ENCODE data around the gene KIF21B.

Gene KIF21B

DNA sequence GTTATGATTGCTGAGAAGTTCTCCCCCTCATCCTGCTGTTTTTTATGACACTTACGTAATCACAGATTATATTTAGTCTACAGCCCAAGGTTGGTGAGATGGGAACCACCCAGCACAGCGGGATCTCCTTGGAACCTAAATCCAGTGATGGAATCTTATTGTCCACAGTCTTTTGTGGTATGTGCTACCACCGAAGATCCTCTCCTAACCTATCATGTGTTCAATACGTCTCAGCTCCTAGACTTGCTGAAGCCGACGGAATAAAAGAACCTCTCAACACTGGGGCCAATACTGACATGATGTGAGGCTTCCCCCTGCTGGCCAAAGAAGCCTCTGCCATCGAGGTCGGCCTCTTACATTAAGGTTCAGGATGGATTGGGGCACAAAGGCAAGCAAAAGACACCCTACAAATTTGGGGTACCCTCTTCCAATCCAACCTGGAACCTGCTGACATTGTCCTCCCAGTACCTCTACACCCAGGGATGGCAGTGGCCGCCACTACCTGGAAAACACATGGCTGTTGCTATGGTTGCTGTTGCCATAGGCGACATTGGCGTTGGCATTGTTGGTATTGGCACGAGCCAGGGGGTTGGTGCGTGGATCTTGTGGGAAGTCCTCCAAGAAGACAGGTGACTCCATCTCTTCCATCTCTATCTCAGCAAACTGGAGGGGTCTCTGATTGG is 19.4 kb upstream of the KIF21B start:
- no peaks in the 10 kb centered on the region for H3K9me3 Mint-ChIP-seq
- no peaks in the 10 kb centered on the region for H3K4me1 Mint-ChIP-seq
- no peak overlapping the region for H3K4me3 Mint-ChIP-seq
- TF ChIP-seq, protein P1, sequence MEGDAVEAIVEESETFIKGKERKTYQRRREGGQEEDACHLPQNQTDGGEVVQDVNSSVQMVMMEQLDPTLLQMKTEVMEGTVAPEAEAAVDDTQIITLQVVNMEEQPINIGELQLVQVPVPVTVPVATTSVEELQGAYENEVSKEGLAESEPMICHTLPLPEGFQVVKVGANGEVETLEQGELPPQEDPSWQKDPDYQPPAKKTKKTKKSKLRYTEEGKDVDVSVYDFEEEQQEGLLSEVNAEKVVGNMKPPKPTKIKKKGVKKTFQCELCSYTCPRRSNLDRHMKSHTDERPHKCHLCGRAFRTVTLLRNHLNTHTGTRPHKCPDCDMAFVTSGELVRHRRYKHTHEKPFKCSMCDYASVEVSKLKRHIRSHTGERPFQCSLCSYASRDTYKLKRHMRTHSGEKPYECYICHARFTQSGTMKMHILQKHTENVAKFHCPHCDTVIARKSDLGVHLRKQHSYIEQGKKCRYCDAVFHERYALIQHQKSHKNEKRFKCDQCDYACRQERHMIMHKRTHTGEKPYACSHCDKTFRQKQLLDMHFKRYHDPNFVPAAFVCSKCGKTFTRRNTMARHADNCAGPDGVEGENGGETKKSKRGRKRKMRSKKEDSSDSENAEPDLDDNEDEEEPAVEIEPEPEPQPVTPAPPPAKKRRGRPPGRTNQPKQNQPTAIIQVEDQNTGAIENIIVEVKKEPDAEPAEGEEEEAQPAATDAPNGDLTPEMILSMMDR (IDR thresholded peaks at IDR 0.05): peak; percentile 79
- no peak overlapping the region for H3K27ac Mint-ChIP-seq
- peaks cover 10% of the 10 kb centered on the region for H3K27me3 Mint-ChIP-seq (ENCODE audit: low read depth, poor library complexity)
- H3K36me3 Mint-ChIP-seq (ENCODE audit: low read depth): no peaks in the 10 kb centered on the region
- peak; percentile 59 for DNase-seq

DNA sequence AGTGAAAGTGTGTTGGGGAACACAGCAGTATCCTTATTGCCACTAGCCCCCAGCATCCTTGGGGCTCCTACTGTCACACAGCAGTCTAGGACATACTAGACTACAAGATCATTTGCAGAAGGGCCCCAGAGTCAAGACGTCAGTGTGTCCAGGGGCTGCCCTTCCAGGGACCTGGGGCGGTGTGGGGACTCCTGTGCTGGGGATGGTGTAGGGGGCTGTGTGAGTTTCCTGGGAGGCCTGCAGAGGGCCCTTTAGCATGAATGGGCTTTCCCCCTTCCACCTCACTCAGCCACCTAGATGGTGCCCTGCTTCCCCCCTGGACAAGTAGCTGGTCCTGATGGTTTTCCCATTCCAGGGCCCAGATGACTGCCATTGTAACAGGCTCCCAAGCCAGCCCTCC is 17.5 kb upstream of the KIF21B start:
- Mint-ChIP-seq H3K9me3 (no peaks in the 10 kb centered on the region), H3K4me1 (no peaks in the 10 kb centered on the region), H3K36me3 (ENCODE audit: low read depth) (no peaks in the 10 kb centered on the region), H3K27ac (no peak overlapping the region), H3K4me3 (no peak overlapping the region), H3K27me3 (ENCODE audit: low read depth, poor library complexity) (peaks cover 4% of the 10 kb centered on the region)
- DNase-seq: no peak
- TF ChIP-seq, protein P1 (IDR thresholded peaks at IDR 0.05): no peak

DNA sequence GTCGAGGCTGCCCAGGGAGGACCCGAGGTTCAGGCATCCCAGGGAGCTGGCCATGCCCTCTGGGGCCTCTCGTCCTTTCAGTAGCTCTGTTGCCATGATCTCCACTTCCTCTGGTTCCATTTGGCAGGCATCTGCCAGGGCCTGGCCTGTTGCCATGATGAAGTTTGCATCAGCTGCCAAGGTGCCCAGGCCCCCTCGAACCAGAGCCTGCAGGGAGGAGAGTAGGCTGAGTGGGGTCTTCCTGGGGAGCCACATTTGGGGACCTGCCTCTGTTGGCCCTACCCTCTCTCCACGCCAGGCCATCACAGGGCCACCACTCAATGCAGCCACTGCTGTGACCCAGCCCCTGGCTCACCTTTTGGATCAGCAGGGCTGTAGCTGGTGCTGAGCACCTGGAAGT is 16.4 kb upstream of the KIF21B start:
- Mint-ChIP-seq H3K27ac (no peak overlapping the region), H3K4me3 (no peak overlapping the region), H3K36me3 (ENCODE audit: low read depth) (no peaks in the 10 kb centered on the region), H3K9me3 (no peaks in the 10 kb centered on the region), H3K27me3 (ENCODE audit: low read depth, poor library complexity) (peaks cover 5% of the 10 kb centered on the region), H3K4me1 (no peaks in the 10 kb centered on the region)
- no peak for DNase-seq
- TF ChIP-seq, protein P1 (IDR thresholded peaks at IDR 0.05): no peak

DNA sequence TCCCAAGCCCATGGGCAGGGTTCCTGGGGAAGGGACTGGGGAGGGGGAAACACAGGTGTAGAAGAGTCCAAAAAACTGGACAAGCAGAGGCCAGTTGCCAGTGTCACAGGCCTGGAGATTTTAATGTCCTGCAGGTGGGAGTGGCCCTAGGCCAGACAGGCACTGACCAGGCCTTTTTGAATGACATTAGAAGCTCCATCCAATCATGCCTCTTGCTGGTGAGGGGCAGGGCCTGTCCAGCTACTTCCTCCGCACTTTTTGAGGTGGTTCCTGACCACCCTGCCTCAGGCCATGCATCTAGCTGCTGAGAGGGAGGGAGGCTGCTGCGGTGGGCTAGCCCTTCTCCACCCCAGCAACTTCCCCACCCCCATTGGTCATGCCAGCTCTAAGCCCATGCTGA is 15.9 kb upstream of the KIF21B start:
- no peak overlapping the region for H3K4me3 Mint-ChIP-seq
- no peak for DNase-seq

DNA sequence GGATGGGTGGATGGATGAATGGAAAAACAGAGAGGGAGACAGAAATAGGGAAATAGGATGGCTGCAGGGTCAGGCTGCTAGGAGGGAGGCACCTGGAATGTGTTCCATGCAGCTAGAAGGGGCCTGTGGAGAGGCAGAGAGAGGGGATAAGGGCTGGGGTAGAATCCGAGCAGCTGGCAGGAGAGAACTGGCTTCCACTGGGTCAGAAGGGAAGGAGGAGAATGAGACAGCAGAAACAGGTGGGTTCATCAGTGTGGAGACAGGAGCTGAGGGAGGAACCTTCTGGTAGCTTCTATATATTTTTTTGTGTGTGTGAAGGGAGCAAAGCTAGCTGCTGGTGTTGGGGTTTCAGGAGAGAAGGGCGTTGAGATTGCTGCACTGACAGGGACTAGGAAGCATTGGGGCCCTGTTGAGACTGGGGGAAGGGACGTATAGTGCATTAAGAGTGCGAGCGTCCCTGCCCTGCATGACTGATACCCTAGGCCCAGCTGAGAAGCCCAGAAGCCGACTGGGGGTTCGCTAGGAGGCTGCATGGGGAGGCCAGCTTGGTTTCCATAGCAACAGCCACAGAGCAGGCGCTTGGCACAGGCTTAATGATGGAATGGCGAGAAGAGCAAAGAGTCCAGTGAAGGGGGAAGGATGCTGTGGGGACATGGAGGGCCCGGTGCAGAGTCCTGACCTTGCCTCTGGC is 14.8 kb upstream of the KIF21B start:
- Mint-ChIP-seq H3K36me3 (ENCODE audit: low read depth) (no peaks in the 10 kb centered on the region), H3K9me3 (no peaks in the 10 kb centered on the region), H3K4me3 (no peak overlapping the region), H3K4me1 (no peaks in the 10 kb centered on the region), H3K27ac (no peak overlapping the region), H3K27me3 (ENCODE audit: low read depth, poor library complexity) (peaks cover 5% of the 10 kb centered on the region)
- no peak for DNase-seq
- TF ChIP-seq, protein P1 (IDR thresholded peaks at IDR 0.05): no peak

More for the DNA sequence above, 15.9 kb upstream of the KIF21B start:
- H3K27ac Mint-ChIP-seq: no peak overlapping the region
- H3K4me1 Mint-ChIP-seq: no peaks in the 10 kb centered on the region
- H3K36me3 Mint-ChIP-seq (ENCODE audit: low read depth): no peaks in the 10 kb centered on the region
- no peaks in the 10 kb centered on the region for H3K9me3 Mint-ChIP-seq
- TF ChIP-seq, protein P1 (IDR thresholded peaks at IDR 0.05): no peak
- peaks cover 5% of the 10 kb centered on the region for H3K27me3 Mint-ChIP-seq (ENCODE audit: low read depth, poor library complexity)
